ENCODE data around the gene PEX7.

Gene PEX7

DNA sequence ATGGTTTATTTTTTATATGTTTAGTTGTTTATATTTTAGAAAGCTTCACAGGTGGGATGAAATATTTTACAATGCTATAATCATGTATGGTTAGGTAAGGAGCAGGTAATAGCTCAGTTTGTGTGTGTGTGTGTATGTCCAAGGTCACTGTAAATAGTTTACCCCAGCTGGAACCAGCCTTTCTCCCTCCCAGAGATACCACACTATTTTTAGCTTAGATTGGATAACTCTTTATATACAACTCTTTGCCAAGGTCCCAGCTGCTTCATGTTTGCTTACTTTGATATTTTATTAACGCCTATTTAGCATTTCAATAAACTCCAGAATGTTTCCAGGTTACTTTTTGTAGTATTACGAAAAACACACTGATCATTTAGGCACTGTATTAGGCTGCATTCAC is 1.8 kb upstream of the PEX7 start:
- TF ChIP-seq EP300 (IDR thresholded peaks at IDR 0.05; ENCODE audit: borderline replicate concordance) (no peak), CEBPB (IDR thresholded peaks at IDR 0.05) (no peak), EGR1 (IDR thresholded peaks at IDR 0.05) (no peak), CREB1 (IDR thresholded peaks at IDR 0.05; ENCODE audit: low read depth) (no peak), MAX (IDR thresholded peaks at IDR 0.05) (no peak), NFIC (IDR thresholded peaks at IDR 0.05) (no peak), RAD21 (IDR thresholded peaks at IDR 0.05; ENCODE audit: low read depth) (no peak), TCF12 (IDR thresholded peaks at IDR 0.05; ENCODE audit: low read depth) (no peak), TAF1 (IDR thresholded peaks at IDR 0.05; ENCODE audit: low read depth) (no peak), FOXM1 (IDR thresholded peaks at IDR 0.05; ENCODE audit: borderline replicate concordance, low read depth) (no peak), TEAD4 (IDR thresholded peaks at IDR 0.05) (no peak), ZBTB7A (IDR thresholded peaks at IDR 0.05; ENCODE audit: low read depth) (no peak), YY1 (IDR thresholded peaks at IDR 0.05; ENCODE audit: low read depth) (no peak)
- TF ChIP-seq, protein P1, sequence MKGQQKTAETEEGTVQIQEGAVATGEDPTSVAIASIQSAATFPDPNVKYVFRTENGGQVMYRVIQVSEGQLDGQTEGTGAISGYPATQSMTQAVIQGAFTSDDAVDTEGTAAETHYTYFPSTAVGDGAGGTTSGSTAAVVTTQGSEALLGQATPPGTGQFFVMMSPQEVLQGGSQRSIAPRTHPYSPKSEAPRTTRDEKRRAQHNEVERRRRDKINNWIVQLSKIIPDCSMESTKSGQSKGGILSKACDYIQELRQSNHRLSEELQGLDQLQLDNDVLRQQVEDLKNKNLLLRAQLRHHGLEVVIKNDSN (IDR thresholded peaks at IDR 0.05), result no peak
- TF ChIP-seq, protein P2, sequence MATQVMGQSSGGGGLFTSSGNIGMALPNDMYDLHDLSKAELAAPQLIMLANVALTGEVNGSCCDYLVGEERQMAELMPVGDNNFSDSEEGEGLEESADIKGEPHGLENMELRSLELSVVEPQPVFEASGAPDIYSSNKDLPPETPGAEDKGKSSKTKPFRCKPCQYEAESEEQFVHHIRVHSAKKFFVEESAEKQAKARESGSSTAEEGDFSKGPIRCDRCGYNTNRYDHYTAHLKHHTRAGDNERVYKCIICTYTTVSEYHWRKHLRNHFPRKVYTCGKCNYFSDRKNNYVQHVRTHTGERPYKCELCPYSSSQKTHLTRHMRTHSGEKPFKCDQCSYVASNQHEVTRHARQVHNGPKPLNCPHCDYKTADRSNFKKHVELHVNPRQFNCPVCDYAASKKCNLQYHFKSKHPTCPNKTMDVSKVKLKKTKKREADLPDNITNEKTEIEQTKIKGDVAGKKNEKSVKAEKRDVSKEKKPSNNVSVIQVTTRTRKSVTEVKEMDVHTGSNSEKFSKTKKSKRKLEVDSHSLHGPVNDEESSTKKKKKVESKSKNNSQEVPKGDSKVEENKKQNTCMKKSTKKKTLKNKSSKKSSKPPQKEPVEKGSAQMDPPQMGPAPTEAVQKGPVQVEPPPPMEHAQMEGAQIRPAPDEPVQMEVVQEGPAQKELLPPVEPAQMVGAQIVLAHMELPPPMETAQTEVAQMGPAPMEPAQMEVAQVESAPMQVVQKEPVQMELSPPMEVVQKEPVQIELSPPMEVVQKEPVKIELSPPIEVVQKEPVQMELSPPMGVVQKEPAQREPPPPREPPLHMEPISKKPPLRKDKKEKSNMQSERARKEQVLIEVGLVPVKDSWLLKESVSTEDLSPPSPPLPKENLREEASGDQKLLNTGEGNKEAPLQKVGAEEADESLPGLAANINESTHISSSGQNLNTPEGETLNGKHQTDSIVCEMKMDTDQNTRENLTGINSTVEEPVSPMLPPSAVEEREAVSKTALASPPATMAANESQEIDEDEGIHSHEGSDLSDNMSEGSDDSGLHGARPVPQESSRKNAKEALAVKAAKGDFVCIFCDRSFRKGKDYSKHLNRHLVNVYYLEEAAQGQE (IDR thresholded peaks at IDR 0.05; ENCODE audit: low read depth), result no peak

GRCh38 chr6:136822046-136822375 is 381 bp upstream of the PEX7 start:
- TF ChIP-seq CEBPB (IDR thresholded peaks at IDR 0.05) (no peak), ZBTB7A (IDR thresholded peaks at IDR 0.05; ENCODE audit: low read depth) (no peak)

DNA sequence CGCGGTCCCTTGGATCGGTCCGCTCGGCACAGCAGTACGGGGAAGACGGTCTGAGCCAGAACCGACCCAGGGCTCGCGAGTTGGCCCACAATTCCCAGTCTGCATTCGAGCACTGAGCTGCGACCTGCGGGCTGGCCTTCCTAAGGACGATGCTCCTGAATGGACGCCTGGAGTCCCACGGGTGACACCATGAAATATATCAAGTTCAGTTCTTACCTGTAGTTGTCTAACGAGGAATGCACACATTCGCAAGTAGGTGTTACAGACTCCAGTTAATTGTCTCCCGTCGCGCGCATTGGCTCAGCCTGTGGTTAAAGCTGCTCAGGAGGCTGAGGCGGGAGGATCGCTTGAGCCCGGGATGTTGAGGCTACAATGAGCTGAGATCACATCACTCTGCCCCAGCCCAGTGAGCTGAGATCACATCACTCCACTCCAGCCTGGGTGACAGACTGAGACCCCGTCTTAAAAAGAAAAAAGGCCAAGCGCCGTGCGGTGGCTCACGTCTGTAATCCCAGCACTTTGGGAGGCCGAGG is 802 bp downstream of the PEX7 start:
- TF ChIP-seq RAD21 (IDR thresholded peaks at IDR 0.05; ENCODE audit: low read depth), result no peak
- TF ChIP-seq EGR1 (IDR thresholded peaks at IDR 0.05), result no peak
- TF ChIP-seq MAX (IDR thresholded peaks at IDR 0.05), result no peak
- no peak for TF ChIP-seq CEBPB (IDR thresholded peaks at IDR 0.05)
- TF ChIP-seq FOXM1 (IDR thresholded peaks at IDR 0.05; ENCODE audit: borderline replicate concordance, low read depth), result no peak
- TF ChIP-seq TAF1 (IDR thresholded peaks at IDR 0.05; ENCODE audit: low read depth), result no peak
- TF ChIP-seq, protein P1 (IDR thresholded peaks at IDR 0.05), result no peak

GRCh38 chr6:136826216-136826615 is 3.8 kb downstream of the PEX7 start:
- TF ChIP-seq EGR1 (IDR thresholded peaks at IDR 0.05), result no peak
- no peak for TF ChIP-seq NFIC (IDR thresholded peaks at IDR 0.05)
- TF ChIP-seq CREB1 (IDR thresholded peaks at IDR 0.05; ENCODE audit: low read depth), result no peak
- TF ChIP-seq, protein P2 (IDR thresholded peaks at IDR 0.05; ENCODE audit: low read depth), result no peak
- TF ChIP-seq TCF12 (IDR thresholded peaks at IDR 0.05; ENCODE audit: low read depth), result no peak
- TF ChIP-seq TAF1 (IDR thresholded peaks at IDR 0.05; ENCODE audit: low read depth), result no peak
- TF ChIP-seq EP300 (IDR thresholded peaks at IDR 0.05; ENCODE audit: borderline replicate concordance), result no peak
- TF ChIP-seq, protein P1 (IDR thresholded peaks at IDR 0.05), result no peak
- TF ChIP-seq ZBTB7A (IDR thresholded peaks at IDR 0.05; ENCODE audit: low read depth), result no peak
- no peak for TF ChIP-seq CEBPB (IDR thresholded peaks at IDR 0.05)

DNA sequence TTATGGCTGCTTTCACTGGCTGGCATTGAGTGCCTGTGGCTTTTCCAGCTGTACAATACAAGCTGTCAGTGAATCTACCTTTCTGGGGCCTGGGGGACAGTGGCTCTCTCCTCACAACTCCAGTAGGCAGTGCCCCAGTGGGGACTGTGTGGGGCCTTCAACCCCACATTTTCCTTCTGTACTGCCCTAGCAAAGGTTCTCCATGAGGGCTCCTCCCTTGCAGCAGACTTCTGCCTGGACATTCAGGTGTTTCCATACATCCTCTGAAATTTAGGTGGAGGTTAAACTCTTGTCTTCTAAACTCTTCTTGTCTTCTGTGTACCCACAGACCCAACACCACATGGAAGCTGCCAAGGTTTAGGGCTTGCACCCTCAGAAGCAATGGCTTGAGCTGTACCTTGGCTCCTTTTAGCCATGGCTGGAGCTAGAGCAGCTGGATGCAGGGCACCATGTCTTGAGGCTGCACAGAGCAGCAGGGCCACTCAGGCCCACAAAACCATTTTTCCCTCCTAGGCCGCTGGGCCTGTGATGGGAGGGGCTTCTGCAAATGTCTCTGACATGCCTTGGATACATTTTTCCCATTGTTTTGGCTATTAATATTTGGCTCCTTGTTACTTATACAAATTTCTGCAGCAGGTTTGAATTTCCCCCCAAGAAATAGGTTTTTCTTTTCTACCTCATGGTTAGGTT is 9.6 kb downstream of the PEX7 start:
- TF ChIP-seq EGR1 (IDR thresholded peaks at IDR 0.05), result no peak
- no peak for TF ChIP-seq CEBPB (IDR thresholded peaks at IDR 0.05)

DNA sequence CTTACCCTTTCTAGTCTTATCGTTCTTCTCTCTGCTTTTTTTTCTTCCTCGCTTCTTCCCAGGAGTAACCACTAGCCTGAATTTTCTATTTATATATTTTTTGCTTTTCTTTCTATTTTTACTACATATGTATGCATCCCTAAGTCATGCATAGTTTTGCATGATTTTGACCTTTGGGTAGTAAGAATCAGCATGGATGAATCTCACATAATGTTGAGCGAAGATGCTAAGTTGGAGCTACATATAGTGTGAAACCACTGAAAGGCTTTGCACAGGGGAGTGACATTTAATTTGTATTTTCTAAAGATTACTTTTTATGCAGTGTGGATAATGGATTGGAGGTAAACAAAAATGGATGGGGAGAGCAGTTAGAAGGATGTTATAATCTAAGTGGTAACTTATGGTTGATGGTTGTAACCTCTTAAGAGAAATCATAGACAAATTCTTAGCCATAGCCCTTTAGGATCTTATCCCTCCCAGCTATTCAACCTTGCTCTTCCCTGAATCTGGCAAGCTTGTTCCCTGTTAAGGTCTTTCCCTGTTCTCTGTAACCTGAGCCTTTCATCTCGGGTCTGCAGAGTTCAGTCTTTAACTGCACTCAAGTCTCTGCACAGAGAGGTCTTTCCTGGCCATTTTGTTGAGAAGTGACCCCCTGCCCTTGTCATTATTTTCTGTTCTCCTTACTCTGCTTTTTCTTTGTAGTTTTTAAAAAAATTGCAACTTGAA is 18.0 kb downstream of the PEX7 start:
- TF ChIP-seq TEAD4 (IDR thresholded peaks at IDR 0.05), result no peak
- TF ChIP-seq TAF1 (IDR thresholded peaks at IDR 0.05; ENCODE audit: low read depth), result no peak
- TF ChIP-seq CEBPB (IDR thresholded peaks at IDR 0.05), result no peak
- no peak for TF ChIP-seq EP300 (IDR thresholded peaks at IDR 0.05; ENCODE audit: borderline replicate concordance)
- TF ChIP-seq ZBTB7A (IDR thresholded peaks at IDR 0.05; ENCODE audit: low read depth), result no peak
- no peak for TF ChIP-seq YY1 (IDR thresholded peaks at IDR 0.05; ENCODE audit: low read depth)
- TF ChIP-seq RAD21 (IDR thresholded peaks at IDR 0.05; ENCODE audit: low read depth), result no peak
- no peak for TF ChIP-seq EGR1 (IDR thresholded peaks at IDR 0.05)
- no peak for TF ChIP-seq NFIC (IDR thresholded peaks at IDR 0.05)
- TF ChIP-seq TCF12 (IDR thresholded peaks at IDR 0.05; ENCODE audit: low read depth), result no peak
- no peak for TF ChIP-seq FOXM1 (IDR thresholded peaks at IDR 0.05; ENCODE audit: borderline replicate concordance, low read depth)
- TF ChIP-seq, protein P2 (IDR thresholded peaks at IDR 0.05; ENCODE audit: low read depth), result no peak
- TF ChIP-seq, protein P1 (IDR thresholded peaks at IDR 0.05), result no peak
- TF ChIP-seq CREB1 (IDR thresholded peaks at IDR 0.05; ENCODE audit: low read depth), result no peak
- TF ChIP-seq MAX (IDR thresholded peaks at IDR 0.05), result no peak
